Measurements from ENCODE around the gene EXTL1.

GRCh38 chr1:25979210-25979609 is 42.4 kb upstream of the EXTL1 start:
- TF ChIP-seq TCF7 (IDR thresholded peaks at IDR 0.05; ENCODE audit: borderline replicate concordance) (no peak), CTCF (IDR thresholded peaks at IDR 0.05 in 2 of 3, conservative IDR thresholded peaks at IDR 0.05 in 1 of 3; ENCODE audit: control insufficient read depth in 2 of 3, extremely low read depth in 1 of 3, insufficient read depth in 1 of 3, low read depth in 3 of 3, low read length in 3 of 3) (no peak), CHD2 (IDR thresholded peaks at IDR 0.05; ENCODE audit: borderline replicate concordance, low read depth, low read length) (no peak), EZH2 (IDR thresholded peaks at IDR 0.05; ENCODE audit: borderline replicate concordance, control insufficient read depth, low read depth, low read length) (no peak), KAT2A (conservative IDR thresholded peaks at IDR 0.05; ENCODE audit: control insufficient read depth, low read depth, low read length) (no peak), POLR2AphosphoS5 (IDR thresholded peaks at IDR 0.05; ENCODE audit: low read length) (no peak), FOXK2 (IDR thresholded peaks at IDR 0.05) (no peak), USF2 (IDR thresholded peaks at IDR 0.05; ENCODE audit: borderline replicate concordance, low read depth, low read length) (no peak), SIN3A (IDR thresholded peaks at IDR 0.05; ENCODE audit: low read depth, low read length) (no peak), ZBED1 (IDR thresholded peaks at IDR 0.05; ENCODE audit: borderline replicate concordance) (no peak), JUND (IDR thresholded peaks at IDR 0.05; ENCODE audit: low read depth, low read length) (no peak)
- TF ChIP-seq, protein P1, sequence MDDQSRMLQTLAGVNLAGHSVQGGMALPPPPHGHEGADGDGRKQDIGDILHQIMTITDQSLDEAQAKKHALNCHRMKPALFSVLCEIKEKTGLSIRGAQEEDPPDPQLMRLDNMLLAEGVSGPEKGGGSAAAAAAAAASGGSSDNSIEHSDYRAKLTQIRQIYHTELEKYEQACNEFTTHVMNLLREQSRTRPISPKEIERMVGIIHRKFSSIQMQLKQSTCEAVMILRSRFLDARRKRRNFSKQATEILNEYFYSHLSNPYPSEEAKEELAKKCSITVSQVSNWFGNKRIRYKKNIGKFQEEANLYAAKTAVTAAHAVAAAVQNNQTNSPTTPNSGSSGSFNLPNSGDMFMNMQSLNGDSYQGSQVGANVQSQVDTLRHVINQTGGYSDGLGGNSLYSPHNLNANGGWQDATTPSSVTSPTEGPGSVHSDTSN (IDR thresholded peaks at IDR 0.05; ENCODE audit: insufficient replicate concordance, low read depth, low read length), result no peak

All from GM12878 (cell line).